Right lobe of liver (tissue), 6 donors: ENCODE results near the gene CREB3. TPM values are rescaled to one million over a fixed set of nuclear protein-coding genes. Genes with fewer than 3 reads are reported as not detected.

ENCODE experiments used
- ATAC-seq, 4 donors: fragments of 200-7000 bp; cut with Tn5 transposase; one replicate each; pipeline ENCODE4 v1.9.1; 2020; ENCODE audit warnings: mild to moderate bottlenecking in 4 of 4, moderate library complexity in 4 of 4
- DNase-seq, 3 donors: peaks; one replicate each; pipeline ENCODE4 v3.0.0-alpha.2; 2020
- H3K27ac ChIP-seq, 3 donors: fragments of 200-600 bp; one replicate each; pipeline ENCODE4 v1.8.0; 2022
- H3K27me3 ChIP-seq, 2 donors: fragments of 200-600 bp; one replicate each; pipeline ENCODE4 v1.8.0; 2022
- H3K36me3 ChIP-seq, 4 donors: fragments of 200-600 bp; sonication (generic) in 1 of 4; one replicate each; pipeline versions ENCODE4 v1.5.1 to v1.8.0; 2017 to 2022; ENCODE audit warnings: control low read depth in 1 of 4
- H3K4me1 ChIP-seq, 4 donors: fragments of 200-600 bp; sonication (generic) in 1 of 4; one replicate each; pipeline versions ENCODE4 v1.5.1 to v1.8.0; 2017 to 2022; ENCODE audit warnings: control low read depth in 1 of 4
- H3K4me3 ChIP-seq, 3 donors: fragments of 200-600 bp; one replicate each; pipeline ENCODE4 v1.8.0; 2022
- H3K9me3 ChIP-seq, 4 donors: fragments of 200-600 bp; sonication (generic) in 1 of 4; one replicate each; pipeline versions ENCODE4 v1.5.1 to v1.8.0; 2017 to 2022; ENCODE audit warnings: control low read depth in 1 of 4
- POLR2A ChIP-seq: fragments of 450-650 bp; IDR thresholded peaks from one replicate; pipeline ENCODE4 v1.6.1; 2017; ENCODE audit warnings: antibody characterized with exemption, mild to moderate bottlenecking
- WGBS: methylation state at CpG from one replicate; pipeline ENCODE4 v1.1.6; 2018; ENCODE audit warnings: low coverage, low lambda C conversion rate; ENCODE audit not compliant: insufficient coverage; ENCODE audit errors: missing lambda C conversion rate; 5-methylcytosine and 5-hydroxymethylcytosine counted together
- intact Hi-C, 2 donors: fragments of 100-400 bp; cut with DNase I; formaldehyde crosslinking; loops; one replicate each; pipeline versions ENCODE4 v1.11.2 to v1.14.1; 2022
- total RNA-seq, 6 experiments: library from RNA; depleted of rRNA in 2 of 6; stranded (reverse); fragments of >200 nt in 2 of 6; fragmentation: NEBNext Ultra II Directional in 3 of 6; extraction: Animal tissue kit (Norgen Biotek cat#: 25700) in 3 of 6; gene quantifications; one replicate each; pipeline versions ENCODE4 v1.1.0 to v1.2.4, GENCODE V29; 2016 to 2023
- TF ChIP-seq, protein P1 (sequence below), 4 donors: fragments of 200-600 bp in 3 of 4; fragments of 450-650 bp in 1 of 4; IDR thresholded peaks; one replicate each; pipeline versions ENCODE4 v1.5.1 to v1.8.0; 2016 to 2022; ENCODE audit warnings: antibody characterized with exemption in 4 of 4, mild to moderate bottlenecking in 2 of 4
- donor health status: DM: no; HTN: yes; CAD: no.
- donor health status: DM: no; HTN: no; CAD: no.
- donor health status: DM: no; HTN: no; CAD: no.
- donor health status: DM: no; HTN: yes; CAD: no.
- donor health status: DM: no; HTN: yes; CAD: no.

Gene CREB3
- total RNA-seq, 6 experiments from 2014 or later: 12.1 to 35.2 (median 17.8) TPM

GRCh38 chr9:35708146-35708545 is 24.3 kb upstream of the CREB3 start:
- Histone ChIP-seq H3K27me3 (no peaks in the 10 kb centered on the region), H3K9me3 (no peaks in the 10 kb centered on the region), H3K36me3 (peaks cover 46 to 98% (median 69%) of the 10 kb centered on the region in 4 donors), H3K4me1 (no peaks in the 10 kb centered on the region), H3K4me3 (no peak overlapping the region), H3K27ac (no peak overlapping the region)
- ATAC-seq: no peak
- intact Hi-C loops: no loop called here
- WGBS: 97% methylated on average over 3 of the region's 4 CpGs
- TF ChIP-seq, protein P1, sequence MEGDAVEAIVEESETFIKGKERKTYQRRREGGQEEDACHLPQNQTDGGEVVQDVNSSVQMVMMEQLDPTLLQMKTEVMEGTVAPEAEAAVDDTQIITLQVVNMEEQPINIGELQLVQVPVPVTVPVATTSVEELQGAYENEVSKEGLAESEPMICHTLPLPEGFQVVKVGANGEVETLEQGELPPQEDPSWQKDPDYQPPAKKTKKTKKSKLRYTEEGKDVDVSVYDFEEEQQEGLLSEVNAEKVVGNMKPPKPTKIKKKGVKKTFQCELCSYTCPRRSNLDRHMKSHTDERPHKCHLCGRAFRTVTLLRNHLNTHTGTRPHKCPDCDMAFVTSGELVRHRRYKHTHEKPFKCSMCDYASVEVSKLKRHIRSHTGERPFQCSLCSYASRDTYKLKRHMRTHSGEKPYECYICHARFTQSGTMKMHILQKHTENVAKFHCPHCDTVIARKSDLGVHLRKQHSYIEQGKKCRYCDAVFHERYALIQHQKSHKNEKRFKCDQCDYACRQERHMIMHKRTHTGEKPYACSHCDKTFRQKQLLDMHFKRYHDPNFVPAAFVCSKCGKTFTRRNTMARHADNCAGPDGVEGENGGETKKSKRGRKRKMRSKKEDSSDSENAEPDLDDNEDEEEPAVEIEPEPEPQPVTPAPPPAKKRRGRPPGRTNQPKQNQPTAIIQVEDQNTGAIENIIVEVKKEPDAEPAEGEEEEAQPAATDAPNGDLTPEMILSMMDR (IDR thresholded peaks at IDR 0.05): no peak
- no peak for TF ChIP-seq POLR2A
- no peak for DNase-seq

GRCh38 chr9:35710818-35711500 is 21.5 kb upstream of the CREB3 start:
- intact Hi-C loops: no loop called here
- H3K27ac ChIP-seq: no peak overlapping the region
- H3K4me3 ChIP-seq: no peak overlapping the region
- H3K9me3 ChIP-seq: no peaks in the 10 kb centered on the region
- no peak for DNase-seq
- no peak for TF ChIP-seq POLR2A
- TF ChIP-seq, protein P1 (IDR thresholded peaks at IDR 0.05): no peak
- H3K36me3 ChIP-seq: peaks cover 46 to 98% (median 76%) of the 10 kb centered on the region in 4 donors
- H3K4me1 ChIP-seq: no peaks in the 10 kb centered on the region
- no peaks in the 10 kb centered on the region for H3K27me3 ChIP-seq
- WGBS: 78% methylated on average over 7 of the region's 7 CpGs
- ATAC-seq: no peak

DNA sequence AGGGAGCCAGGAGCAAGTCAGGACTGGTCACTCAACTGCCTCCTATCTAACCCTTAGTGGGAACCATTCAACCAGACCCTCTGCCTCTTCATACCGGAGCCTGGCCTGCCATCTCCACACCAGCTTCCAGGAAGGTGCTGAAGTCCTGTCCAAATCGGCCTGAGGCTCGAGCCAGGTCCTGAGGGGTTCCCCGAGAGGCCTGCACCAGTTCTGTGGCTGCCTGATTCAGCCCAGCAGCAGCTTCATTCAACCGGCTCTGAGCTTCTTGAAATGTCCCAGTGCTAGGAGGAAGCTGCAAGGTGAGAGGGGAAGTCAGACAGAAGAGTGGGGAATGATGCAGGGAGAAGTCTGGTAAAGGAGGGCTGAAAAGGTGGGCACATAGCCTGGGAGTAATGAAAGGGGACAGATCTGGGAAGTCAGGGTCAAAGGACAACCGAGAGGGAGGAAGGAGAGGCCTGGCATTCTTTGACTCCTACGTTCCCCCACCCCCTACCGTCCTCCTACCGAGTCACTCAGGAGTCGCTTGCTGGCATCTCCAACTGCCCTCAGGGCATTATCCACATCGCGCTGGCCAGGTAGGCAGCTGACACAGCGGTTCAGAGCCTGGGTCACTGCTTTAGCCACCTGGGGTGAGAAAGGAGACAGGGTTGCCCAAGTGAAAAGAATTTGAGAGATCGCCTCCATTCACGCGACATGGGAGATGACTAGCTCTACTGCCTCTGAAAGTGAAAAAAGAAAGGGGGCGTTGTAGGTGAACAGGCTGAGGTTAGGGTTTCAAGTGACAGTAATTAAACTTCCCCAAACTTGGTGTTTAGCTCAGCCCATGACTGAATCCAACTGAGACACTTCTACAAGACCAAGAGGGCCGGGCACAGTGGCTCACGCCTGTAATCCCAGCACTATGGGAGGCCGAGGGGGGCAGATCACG is 20.7 kb upstream of the CREB3 start:
- no peak for TF ChIP-seq POLR2A
- TF ChIP-seq, protein P1 (IDR thresholded peaks at IDR 0.05): no peak

GRCh38 chr9:35712762-35713400 is 19.6 kb upstream of the CREB3 start:
- WGBS: 83% methylated on average over 5 of the region's 11 CpGs
- ATAC-seq: no peak

More for the DNA sequence above, 20.7 kb upstream of the CREB3 start:
- Histone ChIP-seq H3K9me3 (no peaks in the 10 kb centered on the region), H3K27ac (no peak overlapping the region), H3K4me3 (no peak overlapping the region), H3K27me3 (no peaks in the 10 kb centered on the region), H3K36me3 (peaks cover 45 to 98% (median 76%) of the 10 kb centered on the region in 4 donors), H3K4me1 (no peaks in the 10 kb centered on the region)
- 89% methylated on average over 14 of the region's 21 CpGs for WGBS
- intact Hi-C loops: no loop called here
- ATAC-seq (no peak), DNase-seq (no peak)

More at GRCh38 chr9:35712762-35713400, 19.6 kb upstream of the CREB3 start:
- TF ChIP-seq, protein P1 (IDR thresholded peaks at IDR 0.05): no peak
- TF ChIP-seq POLR2A: no peak
- Histone ChIP-seq H3K36me3 (peaks cover 45 to 98% (median 75%) of the 10 kb centered on the region in 4 donors), H3K4me1 (no peaks in the 10 kb centered on the region), H3K27ac (no peak overlapping the region), H3K27me3 (no peaks in the 10 kb centered on the region), H3K4me3 (no peak overlapping the region), H3K9me3 (no peaks in the 10 kb centered on the region)
- intact Hi-C loops: no loop called here
- DNase-seq: no peak
